HL-60 (cell line): Measurements from ENCODE around the gene ERGIC1.

Source experiments
- GABPA ChIP-seq: IDR thresholded peaks from 2 replicates; pipeline ENCODE4 v1.6.1; 2012; ENCODE audit warnings: low read depth
- POLR2AphosphoS5 ChIP-seq: IDR thresholded peaks from 2 replicates; pipeline ENCODE4 v1.6.1; 2012; ENCODE audit warnings: low read depth
- SPI1 ChIP-seq: IDR thresholded peaks from 2 replicates; pipeline ENCODE4 v1.6.1; 2012; ENCODE audit warnings: low read depth, mild to moderate bottlenecking, borderline replicate concordance
- TF ChIP-seq, protein P1 (sequence below): IDR thresholded peaks from one replicate; pipeline ENCODE4 v1.5.1; 2011; ENCODE audit warnings: low read length, control low read depth, inconsistent platforms; ENCODE audit not compliant: insufficient read depth
- TF ChIP-seq, protein P2 (sequence below): IDR thresholded peaks from 2 replicates; pipeline ENCODE4 v1.6.1; 2012; ENCODE audit warnings: low read depth; ENCODE audit not compliant: insufficient replicate concordance

DNA sequence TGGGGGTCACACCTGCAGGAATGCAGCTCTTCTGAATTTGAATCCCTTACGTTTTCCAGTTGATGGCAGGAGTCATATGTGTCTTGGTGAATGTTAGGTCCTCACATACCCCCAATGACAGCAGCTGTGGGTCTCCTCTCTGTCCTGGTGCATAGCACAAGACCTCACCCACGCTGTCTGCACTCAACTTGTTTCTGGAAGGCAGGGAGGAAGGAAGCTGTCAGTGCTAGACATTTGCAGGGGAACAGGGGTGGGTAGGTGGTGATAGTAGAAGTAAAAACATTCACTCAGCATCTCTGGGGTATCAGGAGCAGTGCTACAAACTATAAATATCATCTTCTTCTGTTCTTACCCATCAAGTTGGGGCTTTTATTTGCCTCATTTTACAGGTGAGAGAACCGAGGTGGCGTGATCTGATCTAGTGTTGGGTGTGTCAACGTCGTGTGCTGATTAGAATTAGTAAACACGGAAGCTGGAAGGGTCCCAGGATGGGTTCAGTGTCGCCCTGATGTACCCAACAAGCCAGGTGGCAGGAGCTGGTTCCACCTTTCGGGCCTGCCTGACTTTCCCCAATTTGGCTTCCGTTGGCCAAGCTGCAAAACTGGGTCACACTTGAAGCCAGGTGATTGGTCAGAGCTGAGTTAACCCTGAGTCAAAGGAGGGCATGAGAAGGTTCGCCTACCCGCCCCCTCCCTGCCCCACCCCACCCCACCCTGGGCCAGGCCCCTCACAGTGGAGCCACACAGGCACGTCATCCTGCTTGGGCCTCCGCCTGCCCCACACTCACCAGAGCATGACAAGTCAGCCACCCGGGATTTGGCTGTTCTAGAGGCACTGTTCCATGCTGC, 15.8 kb downstream of the ERGIC1 start:
- TF ChIP-seq, protein P1, sequence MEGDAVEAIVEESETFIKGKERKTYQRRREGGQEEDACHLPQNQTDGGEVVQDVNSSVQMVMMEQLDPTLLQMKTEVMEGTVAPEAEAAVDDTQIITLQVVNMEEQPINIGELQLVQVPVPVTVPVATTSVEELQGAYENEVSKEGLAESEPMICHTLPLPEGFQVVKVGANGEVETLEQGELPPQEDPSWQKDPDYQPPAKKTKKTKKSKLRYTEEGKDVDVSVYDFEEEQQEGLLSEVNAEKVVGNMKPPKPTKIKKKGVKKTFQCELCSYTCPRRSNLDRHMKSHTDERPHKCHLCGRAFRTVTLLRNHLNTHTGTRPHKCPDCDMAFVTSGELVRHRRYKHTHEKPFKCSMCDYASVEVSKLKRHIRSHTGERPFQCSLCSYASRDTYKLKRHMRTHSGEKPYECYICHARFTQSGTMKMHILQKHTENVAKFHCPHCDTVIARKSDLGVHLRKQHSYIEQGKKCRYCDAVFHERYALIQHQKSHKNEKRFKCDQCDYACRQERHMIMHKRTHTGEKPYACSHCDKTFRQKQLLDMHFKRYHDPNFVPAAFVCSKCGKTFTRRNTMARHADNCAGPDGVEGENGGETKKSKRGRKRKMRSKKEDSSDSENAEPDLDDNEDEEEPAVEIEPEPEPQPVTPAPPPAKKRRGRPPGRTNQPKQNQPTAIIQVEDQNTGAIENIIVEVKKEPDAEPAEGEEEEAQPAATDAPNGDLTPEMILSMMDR, result no peak
- TF ChIP-seq SPI1, result no peak
- no peak for TF ChIP-seq POLR2AphosphoS5
- TF ChIP-seq, protein P2, sequence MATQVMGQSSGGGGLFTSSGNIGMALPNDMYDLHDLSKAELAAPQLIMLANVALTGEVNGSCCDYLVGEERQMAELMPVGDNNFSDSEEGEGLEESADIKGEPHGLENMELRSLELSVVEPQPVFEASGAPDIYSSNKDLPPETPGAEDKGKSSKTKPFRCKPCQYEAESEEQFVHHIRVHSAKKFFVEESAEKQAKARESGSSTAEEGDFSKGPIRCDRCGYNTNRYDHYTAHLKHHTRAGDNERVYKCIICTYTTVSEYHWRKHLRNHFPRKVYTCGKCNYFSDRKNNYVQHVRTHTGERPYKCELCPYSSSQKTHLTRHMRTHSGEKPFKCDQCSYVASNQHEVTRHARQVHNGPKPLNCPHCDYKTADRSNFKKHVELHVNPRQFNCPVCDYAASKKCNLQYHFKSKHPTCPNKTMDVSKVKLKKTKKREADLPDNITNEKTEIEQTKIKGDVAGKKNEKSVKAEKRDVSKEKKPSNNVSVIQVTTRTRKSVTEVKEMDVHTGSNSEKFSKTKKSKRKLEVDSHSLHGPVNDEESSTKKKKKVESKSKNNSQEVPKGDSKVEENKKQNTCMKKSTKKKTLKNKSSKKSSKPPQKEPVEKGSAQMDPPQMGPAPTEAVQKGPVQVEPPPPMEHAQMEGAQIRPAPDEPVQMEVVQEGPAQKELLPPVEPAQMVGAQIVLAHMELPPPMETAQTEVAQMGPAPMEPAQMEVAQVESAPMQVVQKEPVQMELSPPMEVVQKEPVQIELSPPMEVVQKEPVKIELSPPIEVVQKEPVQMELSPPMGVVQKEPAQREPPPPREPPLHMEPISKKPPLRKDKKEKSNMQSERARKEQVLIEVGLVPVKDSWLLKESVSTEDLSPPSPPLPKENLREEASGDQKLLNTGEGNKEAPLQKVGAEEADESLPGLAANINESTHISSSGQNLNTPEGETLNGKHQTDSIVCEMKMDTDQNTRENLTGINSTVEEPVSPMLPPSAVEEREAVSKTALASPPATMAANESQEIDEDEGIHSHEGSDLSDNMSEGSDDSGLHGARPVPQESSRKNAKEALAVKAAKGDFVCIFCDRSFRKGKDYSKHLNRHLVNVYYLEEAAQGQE, result no peak
- TF ChIP-seq GABPA, result no peak
